IPS-NIHi11 (cell line): Measurements from ENCODE around the gene PIK3IP1.
A peak's percentile ranks its signal among the peaks of the same experiment; 100 is the strongest.
"Not testable (repeated sequence)": the region's sequence is repeated elsewhere in the genome, so short reads cannot be mapped to it uniquely, and the experiment has no call there.

ENCODE experiments used
- DNase-seq: peaks from one replicate; pipeline ENCODE4 v3.0.0; 2012; ENCODE audit warnings: mixed read lengths, low spot score

Gene PIK3IP1

DNA sequence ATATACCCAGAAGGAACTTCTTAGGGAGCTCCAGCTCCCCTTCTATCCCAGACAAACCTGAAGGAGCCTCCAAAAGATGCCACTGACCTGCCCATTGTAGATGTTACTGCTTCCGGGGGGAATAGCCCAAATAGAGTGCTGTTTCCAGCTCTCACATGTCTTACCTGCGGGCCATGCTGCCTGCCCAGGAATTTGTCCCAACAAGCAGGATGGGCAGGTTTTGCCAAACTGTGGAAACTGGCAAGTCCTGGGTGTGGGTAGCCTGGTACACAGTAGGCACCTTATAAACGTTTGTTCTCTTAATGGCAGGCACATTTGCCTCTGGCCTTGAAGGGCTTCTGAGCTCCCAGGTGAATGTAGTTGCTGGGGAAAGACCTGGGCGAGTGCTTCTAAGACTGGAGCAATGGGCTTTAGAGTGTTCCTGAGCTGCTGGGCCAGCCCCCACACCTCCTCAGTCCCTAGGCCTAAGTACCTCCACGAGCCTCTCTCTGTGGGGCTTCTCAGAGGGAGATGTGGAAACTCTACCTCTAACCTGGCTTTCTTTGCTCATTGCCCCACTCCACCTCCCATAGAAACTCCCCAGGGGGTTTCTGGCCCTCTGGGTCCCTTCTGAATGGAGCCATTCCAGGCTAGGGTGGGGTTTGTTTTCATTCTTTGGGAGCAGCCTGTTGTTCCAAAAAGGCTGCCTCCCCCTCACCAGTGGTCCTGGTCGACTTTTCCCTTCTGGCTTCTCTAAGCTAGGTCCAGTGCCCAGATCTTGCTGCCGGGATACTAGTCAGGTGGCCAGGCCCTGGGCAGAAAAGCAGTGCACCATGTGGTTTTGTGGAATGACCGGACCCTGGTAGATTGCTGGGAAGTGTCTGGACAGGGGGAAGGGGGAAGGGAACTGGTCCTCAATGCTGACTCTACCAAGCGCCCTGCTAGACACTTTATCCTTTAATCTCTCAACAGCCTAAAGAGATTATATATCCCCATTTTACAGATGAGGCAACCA is 43.0 kb downstream of the PIK3IP1 start:
- no peak for DNase-seq

DNA sequence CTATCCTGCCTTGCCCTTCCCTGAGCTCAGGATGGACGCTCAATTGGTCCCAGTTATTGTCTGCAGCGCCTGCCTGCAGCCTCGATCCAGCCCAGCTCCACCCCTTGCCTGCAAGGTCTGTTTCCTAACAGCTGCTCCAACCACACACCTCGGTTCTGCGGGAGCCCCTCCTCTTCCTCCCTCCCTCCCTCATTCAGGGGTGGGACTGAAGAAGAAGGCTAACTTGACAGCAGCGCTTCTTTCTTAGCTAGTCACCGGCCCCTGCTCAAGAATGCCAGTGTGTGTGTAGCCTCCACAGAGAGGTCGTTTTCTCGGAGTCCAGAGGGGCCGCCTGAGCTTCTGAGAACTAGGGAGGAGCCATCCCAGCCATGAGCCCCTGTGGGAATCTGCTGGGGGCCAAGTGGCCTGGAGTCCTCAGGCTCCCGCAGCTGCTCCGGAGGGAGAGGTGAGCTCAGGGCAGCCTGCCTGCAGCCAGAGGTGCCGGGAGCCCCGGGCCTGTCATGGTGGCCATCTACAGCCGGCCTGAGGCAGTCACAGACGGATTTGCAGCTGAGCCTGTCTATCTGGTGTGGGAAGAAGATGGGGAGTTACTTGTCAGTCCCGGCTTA is 44.0 kb downstream of the PIK3IP1 start:
- peak; percentile 87 for DNase-seq

DNA sequence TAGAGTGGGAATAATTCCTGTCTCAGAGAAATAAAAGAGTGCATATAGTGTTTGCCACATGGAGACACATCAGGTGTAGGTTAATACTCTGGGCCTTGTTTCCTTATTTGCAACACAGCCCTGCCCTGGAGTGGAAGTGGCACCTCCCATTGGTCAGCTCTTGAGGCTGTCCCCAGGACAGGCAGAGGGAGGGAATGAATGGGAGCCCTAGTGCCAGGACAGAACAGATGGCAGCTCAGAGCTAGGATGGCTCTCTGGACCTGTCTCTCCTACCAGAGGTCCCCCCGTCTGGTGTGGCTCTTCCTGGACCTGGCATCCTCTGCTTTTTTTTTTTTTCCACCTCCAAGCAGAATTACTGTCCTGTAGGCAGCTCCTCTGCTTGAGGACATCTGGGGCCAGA is 44.6 kb downstream of the PIK3IP1 start:
- peak; percentile 34 for DNase-seq

DNA sequence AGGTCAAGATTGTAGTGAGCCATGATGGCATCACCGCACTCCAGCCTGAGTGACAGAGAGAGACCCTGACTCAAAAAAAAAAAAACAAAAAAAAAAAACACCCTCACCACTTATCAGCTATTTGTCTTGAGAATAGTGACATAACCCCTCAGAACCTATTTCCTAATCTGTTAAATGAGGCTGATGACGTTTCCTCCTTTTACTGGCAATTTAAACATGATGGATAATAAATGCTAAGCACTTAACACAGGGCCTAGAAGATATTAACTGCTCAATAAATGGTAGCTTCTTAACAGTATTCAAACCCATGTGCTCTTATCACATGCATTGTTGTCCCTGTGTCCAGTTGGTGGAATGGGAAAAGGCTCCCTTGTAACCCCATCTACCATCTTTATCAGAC is 45.6 kb downstream of the PIK3IP1 start:
- DNase-seq, result no peak

DNA sequence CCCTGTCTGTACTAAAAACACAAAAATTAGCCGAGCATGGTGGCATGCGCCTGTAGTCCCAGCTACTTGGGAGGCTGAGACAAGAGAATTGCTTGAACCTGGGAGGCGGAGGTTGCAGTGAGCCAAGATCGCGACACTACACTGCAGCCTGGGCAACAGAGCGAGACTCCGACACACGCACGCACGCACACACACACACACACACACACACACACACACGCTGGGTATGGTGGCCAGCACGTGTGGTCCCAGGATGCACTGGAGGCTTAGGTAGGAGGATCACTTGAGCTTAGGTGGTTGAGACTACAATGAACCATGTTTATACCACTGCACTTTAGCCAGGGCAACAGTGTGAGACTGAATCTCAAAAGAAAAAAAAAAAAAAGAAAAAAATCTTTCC is 46.3 kb downstream of the PIK3IP1 start:
- not testable (repeated sequence) for DNase-seq

DNA sequence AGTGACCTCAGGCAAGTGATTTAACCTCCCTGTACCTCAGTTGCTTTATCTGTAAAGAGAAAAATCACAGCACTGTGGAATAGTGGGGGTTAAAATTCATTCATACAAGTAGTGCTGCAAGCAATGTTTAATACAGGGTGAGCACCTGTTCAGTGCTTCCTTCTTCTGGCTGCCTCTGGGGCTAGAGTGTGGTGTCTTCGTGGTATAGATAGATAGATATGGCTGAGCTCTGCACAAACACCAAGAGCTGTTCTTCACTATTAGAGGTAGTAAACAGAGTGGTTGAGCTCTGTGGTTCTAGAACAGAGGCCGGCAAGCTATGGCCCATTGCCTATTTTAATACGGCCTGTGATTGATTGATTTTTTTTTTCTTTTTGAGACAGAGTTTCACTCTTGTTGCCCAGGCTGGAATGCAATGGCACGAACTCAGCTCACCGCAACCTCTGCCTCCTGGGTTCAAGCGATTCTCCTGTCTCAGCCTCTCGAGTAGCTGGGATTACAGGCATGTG is 47.3 kb downstream of the PIK3IP1 start:
- DNase-seq, result no peak

DNA sequence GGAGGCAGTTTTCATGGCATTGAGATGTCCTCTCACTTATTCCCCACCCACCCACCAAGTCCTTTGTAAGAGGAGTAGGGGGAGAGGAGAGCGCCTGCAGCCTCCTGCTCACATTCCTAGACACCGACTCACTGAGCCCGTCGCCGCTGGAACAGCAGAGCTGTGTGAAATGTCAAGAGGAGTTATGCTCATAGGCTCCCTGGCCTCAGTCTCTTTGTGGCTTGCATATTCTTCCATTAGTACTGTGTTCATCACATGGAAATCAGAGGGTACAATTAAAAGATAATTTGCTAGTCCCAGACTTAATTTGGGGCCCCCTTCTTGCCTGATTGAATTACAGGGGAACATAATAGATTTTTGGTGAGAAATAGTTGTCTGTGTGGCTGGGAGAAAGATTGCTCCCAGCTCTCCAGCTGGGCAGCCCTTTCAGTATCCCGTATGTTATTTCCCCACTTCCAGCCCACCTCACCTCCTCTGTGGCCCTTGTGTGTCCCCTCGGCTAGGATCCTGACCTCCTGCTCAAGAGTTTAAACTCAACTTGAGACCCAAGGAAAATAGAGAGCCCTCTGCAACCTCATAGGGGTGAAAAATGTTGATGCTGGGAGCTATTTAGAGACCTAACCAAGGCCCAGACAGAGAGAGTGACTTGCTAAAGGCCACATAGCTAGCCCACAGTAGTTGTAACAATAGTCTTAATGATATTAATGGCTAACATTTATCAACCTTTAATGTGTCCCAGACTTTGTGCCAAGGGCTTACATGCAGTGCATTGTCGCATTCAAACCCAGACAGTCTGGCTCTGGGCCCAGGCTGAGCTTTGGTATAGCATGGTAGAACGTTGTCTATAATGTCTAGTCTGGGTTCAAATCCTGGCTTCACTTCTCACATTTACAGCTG is 48.0 kb downstream of the PIK3IP1 start:
- DNase-seq, result peak; percentile 71

DNA sequence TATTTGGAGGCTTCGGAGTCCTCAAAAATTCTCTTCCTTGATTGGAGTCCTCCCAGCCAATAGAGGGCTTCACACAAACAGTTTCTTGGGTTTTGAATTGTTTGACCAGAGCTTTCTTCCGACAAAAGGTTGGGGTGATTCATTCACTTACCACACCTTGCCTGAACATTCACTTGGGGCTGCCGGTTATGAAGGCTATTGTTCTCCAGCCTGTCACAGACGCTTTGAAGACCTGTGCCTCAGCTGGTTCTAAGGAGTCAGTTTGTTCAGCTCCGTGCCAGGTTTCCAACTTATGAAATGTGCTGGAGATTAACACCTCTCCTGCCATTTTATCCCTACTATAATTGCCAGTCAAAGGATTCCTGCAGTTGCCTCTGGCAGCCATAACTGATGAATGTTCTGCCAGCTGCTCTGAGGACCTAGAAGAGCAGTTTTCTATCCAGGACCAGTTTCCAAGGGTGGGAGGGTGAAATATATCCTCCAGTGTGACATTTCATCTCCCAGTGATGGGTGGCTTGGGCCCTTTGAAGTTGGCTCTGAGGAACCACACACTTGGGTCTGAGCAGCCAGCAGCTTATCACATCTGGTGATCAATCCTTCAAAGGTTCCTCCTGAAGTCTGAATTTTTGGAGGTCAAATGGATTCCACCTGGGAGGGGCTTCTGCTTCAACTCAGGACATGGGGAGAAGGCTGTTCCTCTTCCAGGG is 48.8 kb downstream of the PIK3IP1 start:
- DNase-seq, result no peak

DNA sequence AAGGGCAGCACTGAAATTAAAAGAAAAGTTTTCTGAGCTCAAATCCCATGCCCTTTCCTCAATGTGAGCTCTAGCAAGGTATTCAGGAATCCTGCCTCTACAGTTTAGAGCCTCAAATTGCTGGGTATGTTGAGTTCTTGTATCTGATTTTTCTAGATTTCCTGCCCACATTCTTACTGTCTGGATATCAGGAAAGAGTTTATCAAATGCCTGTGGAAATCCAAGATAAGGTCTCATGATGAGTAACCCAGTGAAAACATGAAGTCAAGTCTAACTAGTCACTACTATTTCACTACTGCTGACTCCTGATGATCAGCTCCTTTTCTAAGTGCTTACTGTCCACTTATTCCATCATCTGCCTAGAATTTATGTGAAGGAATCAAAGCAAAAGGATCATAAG is 50.4 kb downstream of the PIK3IP1 start:
- no peak for DNase-seq

DNA sequence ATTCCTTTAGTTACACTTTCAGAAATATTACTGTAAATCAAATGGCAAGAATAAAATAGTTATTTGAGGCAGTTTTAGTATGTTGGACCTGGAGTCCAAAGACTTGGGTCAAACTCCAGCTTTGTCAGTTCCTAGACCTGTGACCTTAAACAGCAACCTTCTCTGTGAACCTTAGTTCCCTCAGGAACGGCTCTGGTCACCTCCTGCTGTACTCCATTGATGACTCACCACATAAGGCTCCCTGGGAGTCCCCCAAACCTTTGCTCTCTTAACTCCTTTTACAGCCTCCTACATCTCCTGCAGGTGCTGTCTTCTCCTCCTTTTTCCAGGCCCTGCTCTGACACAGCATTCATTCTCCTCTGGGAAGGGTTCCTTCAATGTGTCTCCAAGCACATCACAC is 51.1 kb downstream of the PIK3IP1 start:
- DNase-seq, result no peak

DNA sequence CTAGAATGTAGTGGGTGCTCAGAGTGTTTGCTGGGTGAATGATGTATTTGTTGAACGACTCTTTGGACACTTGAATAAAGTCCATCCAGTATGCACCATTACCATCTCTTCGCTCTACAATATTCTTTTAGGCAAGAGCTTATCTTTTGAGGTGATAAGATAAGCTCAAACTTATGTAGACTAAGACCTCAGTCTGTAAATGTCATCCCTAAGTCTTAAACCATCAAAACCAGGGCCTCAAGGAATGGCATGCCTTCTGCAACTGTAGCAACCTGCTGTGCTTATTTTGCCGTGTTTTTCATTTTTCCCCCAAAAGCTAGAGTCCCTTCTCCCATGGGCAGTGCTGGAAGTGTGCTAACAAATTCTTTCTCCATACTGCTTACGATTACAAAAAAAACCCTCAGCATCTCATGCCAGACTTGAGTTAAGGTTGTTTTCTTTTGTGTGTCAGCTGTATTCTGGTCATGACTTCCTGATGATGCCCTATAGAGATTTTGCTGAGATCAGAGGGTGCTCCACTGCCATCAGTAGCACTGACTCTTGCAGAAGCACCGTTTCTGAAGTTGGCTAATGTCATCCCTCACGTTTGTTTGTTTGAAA is 52.4 kb downstream of the PIK3IP1 start:
- DNase-seq, result no peak

DNA sequence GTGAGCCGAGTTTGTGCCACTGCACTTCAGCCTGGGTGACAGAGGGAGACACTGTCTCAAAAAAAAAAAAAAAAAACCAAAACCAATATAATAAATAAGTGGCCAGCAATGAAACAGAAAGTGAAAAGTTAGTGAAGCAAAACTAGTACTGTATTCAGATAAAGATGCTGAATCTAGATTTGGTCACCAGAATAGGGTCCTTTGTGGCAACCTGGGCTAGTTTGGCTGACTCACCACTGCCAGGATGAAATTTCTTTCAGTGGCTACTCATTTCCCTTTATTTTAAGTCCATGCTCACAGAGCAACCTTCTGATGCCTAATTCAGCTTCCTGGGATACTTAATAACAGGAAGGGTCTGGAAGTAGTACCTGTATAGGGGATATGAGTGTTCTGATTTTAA is 54.2 kb downstream of the PIK3IP1 start:
- DNase-seq, result no peak

DNA sequence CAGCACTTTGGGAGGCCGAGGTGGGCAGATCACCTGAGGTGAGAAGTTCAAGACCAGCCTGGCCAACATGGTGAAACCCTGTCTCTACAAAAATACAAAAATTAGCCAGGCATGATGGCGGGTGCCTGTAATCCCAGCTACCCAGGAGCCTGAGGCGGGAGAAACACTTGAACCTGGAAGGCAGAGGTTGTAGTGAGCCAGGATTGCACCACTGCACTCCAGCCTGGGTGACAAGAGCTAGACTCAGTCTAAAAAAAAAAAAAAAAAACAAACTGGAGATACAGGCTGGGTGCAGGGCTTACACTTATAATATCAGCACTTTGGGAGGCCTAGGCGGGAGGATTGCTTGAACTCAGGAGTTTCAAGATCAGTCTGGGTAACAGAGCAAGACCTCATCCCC is 56.2 kb downstream of the PIK3IP1 start:
- DNase-seq, result not testable (repeated sequence)

DNA sequence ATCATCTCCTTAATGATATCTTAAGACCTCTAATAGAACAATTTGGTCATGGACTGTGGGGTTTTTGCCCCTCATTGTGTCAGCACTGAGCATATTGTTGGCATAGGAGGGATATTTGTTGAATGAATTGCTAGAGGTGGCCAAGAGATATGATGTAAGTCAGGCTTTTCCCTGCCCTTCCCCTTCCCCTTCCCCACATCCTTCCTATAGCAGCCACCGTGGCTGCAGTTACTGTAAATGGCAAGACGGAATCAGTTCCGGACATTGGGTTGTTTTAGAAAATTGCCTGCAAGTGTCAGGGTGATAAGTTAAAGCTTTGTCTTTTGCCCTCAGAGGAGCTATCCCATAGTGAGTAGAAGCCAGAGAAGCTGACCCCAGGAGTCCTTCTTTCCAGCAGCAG is 57.2 kb downstream of the PIK3IP1 start:
- no peak for DNase-seq

DNA sequence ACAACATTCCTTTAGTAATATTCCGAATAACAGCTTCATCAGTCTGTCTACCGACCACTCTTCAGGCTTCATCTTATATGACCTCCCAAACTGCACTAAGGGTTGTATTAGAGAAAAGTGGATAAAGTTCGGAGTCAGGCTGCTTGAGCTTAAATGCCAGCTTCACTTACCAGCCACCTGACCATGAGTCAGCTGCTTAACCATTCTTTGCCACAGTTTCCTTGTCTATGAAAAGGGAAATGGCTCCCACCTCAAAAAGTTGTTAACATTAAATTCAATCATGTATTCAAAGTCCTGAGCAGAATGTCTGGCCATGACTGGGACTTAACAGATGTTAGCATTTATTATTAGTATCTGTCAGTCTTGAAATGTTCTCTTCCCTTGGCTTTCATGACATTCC is 59.3 kb downstream of the PIK3IP1 start:
- no peak for DNase-seq
